Peyer's patch (tissue), 4 donors: ENCODE data around the gene ATP2B2.

Experiments used
- CTCF ChIP-seq, 6 experiments: fragments of 450-650 bp in 4 of 6; fragments of 200-600 bp in 2 of 6; sonication (generic) in 1 of 6; IDR thresholded peaks; one replicate each; pipeline ENCODE4 v1.5.1; 2017 to 2019; ENCODE audit warnings: antibody characterized with exemption in 6 of 6, mild to moderate bottlenecking in 3 of 6, moderate library complexity in 1 of 6
- POLR2A ChIP-seq, 2 donors: fragments of 450-650 bp; IDR thresholded peaks; one replicate each; pipeline ENCODE4 v1.5.1; 2017; ENCODE audit warnings: antibody characterized with exemption in 2 of 2, mild to moderate bottlenecking in 2 of 2, moderate library complexity in 2 of 2

DNA sequence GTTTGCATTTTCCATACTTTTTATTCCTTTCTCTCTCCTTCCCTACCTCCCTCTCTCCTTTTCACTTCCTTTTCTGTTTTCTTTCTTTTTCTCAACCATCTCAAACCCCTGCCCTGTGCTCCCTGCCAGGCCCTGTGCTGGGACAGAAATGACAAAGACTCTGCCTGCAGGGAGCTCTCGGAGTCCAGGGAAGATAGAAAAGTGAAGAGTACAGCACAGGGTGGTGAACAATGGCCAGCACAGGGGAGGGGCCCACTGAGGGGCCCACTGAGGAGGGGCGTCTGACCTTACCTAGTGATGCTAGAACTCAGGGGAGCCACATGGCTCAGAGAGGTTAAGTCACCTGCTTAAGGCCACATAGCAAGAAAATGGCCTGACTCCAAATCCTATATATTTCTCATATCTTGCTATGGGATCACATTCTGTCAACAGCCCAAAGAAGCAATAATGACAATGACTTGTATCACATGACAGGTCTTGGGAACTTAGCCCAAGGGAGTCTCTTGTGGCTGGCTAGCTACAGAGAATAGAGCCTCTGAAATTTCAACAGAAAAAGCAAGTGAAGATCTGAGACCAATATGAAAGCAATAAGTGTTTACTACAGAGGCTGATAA, 44.3 kb upstream of the ATP2B2 start:
- TF ChIP-seq CTCF (IDR thresholded peaks at IDR 0.05) (no peak), POLR2A (IDR thresholded peaks at IDR 0.05) (no peak)
